ENCODE data around the gene CHRM4.
A peak's percentile ranks its signal among the peaks of the same experiment; 100 is the strongest.

CHRM4 gene

GRCh38 chr11:46386005-46386578 lies 5.5 kb downstream of the CHRM4 start:
- TF ChIP-seq CTCF (conservative IDR thresholded peaks at IDR 0.05; ENCODE audit: low read length) = no peak
- DNase-seq (ENCODE audit: low read depth) = no peak
- no peak overlapping the region for H3K4me3 ChIP-seq (ENCODE audit: low read length)

GRCh38 chr11:46385169-46386004 lies 6.2 kb downstream of the CHRM4 start:
- DNase-seq (ENCODE audit: low read depth) = no peak
- H3K4me3 ChIP-seq (ENCODE audit: low read length) = no peak overlapping the region

GRCh38 chr11:46383974-46384701 lies 7.4 kb downstream of the CHRM4 start:
- H3K4me3 ChIP-seq (ENCODE audit: low read length) = no peak overlapping the region
- DNase-seq (ENCODE audit: low read depth) = no peak
- TF ChIP-seq CTCF (conservative IDR thresholded peaks at IDR 0.05; ENCODE audit: low read length) = no peak

More at GRCh38 chr11:46385169-46386004, 6.2 kb downstream of the CHRM4 start:
- no peak for TF ChIP-seq CTCF (conservative IDR thresholded peaks at IDR 0.05; ENCODE audit: low read length)

GRCh38 chr11:46383404-46383758 lies 8.2 kb downstream of the CHRM4 start:
- no peak for TF ChIP-seq CTCF (conservative IDR thresholded peaks at IDR 0.05; ENCODE audit: low read length)
- no peak overlapping the region for H3K4me3 ChIP-seq (ENCODE audit: low read length)
- DNase-seq (ENCODE audit: low read depth) = no peak

GRCh38 chr11:46382646-46383403 lies 8.8 kb downstream of the CHRM4 start:
- peak overlapping the region; percentile 58 for H3K4me3 ChIP-seq (ENCODE audit: low read length)
- DNase-seq (ENCODE audit: low read depth) = peak; percentile 43
- peak; percentile 62 for TF ChIP-seq CTCF (conservative IDR thresholded peaks at IDR 0.05; ENCODE audit: low read length)

GRCh38 chr11:46381819-46382645 lies 9.5 kb downstream of the CHRM4 start:
- TF ChIP-seq CTCF (conservative IDR thresholded peaks at IDR 0.05; ENCODE audit: low read length) = no peak
- H3K4me3 ChIP-seq (ENCODE audit: low read length) = peak overlapping the region; percentile 58
- DNase-seq (ENCODE audit: low read depth) = no peak
